KOPT-K1 (cell line): ENCODE measurements around the gene HEATR1.
A peak's percentile ranks its signal among the peaks of the same experiment; 100 is the strongest.
"Not testable (repeated sequence)": the region's sequence is repeated elsewhere in the genome, so short reads cannot be mapped to it uniquely, and the experiment has no call there.

Experiments
- H3K27ac ChIP-seq: fragments of 200-600 bp; sonication (generic); 2 replicates; pipeline ENCODE4 v1.5.1; 2016; ENCODE audit warnings: antibody characterized with exemption, mild to moderate bottlenecking, low read depth, low read length; ENCODE audit not compliant: poor library complexity, severe bottlenecking
- H3K36me3 ChIP-seq: fragments of 200-600 bp; sonication (generic); 2 replicates; pipeline ENCODE4 v1.5.1; 2017; ENCODE audit warnings: antibody characterized with exemption, mild to moderate bottlenecking, low read length, moderate library complexity; ENCODE audit not compliant: insufficient read depth
- H3K9me3 ChIP-seq: fragments of 200-600 bp; sonication (generic); 2 replicates; pipeline ENCODE4 v1.5.1; 2017; ENCODE audit warnings: antibody characterized with exemption, low read length, mild to moderate bottlenecking; ENCODE audit not compliant: insufficient read depth, poor library complexity, severe bottlenecking

Gene HEATR1

GRCh38 chr1:236608930-236609726 lies 4.8 kb upstream of the HEATR1 start:
- no peaks in the 10 kb centered on the region for H3K9me3 ChIP-seq
- H3K36me3 ChIP-seq, result no peaks in the 10 kb centered on the region
- H3K27ac ChIP-seq, result no peak overlapping the region

DNA sequence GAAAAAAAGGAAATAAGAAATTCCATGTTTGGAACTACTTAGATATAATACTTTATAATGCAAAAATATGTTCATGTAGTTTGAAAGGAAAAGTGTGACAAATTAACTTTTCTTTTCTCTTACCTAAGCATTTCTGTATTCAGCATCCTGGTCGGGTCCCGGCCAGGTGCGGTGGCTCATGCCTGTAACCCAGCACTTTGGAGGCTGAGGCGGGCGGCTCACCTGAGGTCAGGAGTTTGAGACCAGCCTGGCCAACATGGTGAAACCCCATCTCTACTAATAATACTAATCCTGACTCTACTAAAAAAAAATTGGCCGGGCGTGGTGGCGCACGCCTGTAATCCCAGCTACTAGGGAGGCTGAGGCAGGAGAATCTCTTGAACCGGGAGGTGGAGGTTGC lies 3.3 kb upstream of the HEATR1 start:
- not testable (repeated sequence) for H3K9me3 ChIP-seq, H3K36me3 ChIP-seq, H3K27ac ChIP-seq

DNA sequence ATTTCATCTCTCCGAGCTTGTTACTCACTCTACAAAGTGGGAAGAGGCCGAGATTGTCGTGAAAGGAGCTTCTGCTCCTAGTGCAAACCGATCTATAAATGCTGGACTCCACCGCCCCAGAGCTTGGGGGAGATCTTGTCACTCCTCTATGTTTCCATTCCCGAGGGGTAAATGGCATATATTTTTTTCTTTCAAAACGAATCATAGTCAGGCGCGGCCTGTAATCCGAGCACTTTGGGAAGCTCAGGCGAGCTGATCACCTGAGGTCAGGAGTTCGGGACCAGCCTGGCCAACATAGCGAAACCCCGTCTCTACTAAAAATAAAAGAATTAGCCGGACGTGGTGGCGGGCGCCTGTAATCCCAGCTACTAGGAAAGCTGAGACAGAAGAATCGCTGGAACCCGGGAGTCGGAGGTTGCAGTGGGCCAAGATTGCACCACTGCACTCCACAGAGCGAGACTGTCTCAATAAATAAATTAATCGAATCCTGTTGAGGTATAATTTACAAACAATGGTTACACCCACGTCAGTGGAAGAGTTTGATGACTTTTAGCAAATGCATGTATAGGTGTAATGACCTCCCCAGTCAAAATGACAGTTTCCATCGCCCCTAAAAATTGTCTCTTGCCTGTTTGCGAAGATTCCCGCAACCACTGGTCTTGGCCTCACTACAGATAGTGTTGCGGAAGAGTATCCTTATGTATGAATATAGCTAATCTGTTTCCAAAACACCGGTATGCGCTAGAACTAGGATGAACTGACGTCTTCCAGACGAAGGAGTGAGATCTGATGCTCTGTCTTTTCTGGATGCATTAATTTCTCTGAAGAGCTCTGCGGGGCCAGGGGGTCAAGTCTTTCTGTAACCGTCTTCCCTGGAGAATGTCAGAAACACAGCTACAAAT lies 840 bp upstream of the HEATR1 start:
- no peaks in the 10 kb centered on the region for H3K9me3 ChIP-seq
- peak overlapping the region; percentile 60 for H3K27ac ChIP-seq
- peaks cover 30% of the 10 kb centered on the region for H3K36me3 ChIP-seq

- Histone ChIP-seq H3K36me3 (peaks cover 59% of the 10 kb centered on the region), H3K9me3 (no peaks in the 10 kb centered on the region), H3K27ac (no peak overlapping the region)
Observed at GRCh38 chr1:236602171-236602570, 2.1 kb downstream of the HEATR1 start.

- Histone ChIP-seq H3K27ac (no peak overlapping the region), H3K9me3 (no peaks in the 10 kb centered on the region), H3K36me3 (peaks cover 99% of the 10 kb centered on the region)
Observed at GRCh38 chr1:236590553-236591150, 13.7 kb downstream of the HEATR1 start.

- H3K36me3 ChIP-seq, result peaks cover 99% of the 10 kb centered on the region
Observed at GRCh38 chr1:236589531-236589930, 14.8 kb downstream of the HEATR1 start.

DNA sequence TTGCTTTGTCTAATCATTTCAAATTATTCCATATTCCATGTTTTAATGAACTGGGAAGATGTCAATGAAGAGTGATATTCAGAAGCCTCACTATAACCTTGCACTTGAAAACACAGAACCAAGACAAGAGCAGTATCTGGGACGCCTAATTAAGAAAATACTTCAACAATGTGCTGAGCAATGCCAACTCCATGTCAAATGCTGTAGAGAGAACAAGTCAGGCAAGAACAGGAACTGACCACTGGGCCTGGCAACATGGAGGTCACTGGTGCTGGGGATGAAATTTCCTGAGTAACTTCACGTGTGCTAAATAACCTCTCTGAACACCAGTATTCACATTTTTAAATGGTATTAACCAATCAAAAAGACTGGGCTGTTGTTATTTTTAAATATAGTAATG lies 22.8 kb downstream of the HEATR1 start:
- peaks cover 96% of the 10 kb centered on the region for H3K36me3 ChIP-seq
- H3K27ac ChIP-seq, result no peak overlapping the region
- H3K9me3 ChIP-seq, result no peaks in the 10 kb centered on the region

More at GRCh38 chr1:236589531-236589930, 14.8 kb downstream of the HEATR1 start:
- Histone ChIP-seq H3K9me3 (no peaks in the 10 kb centered on the region), H3K27ac (no peak overlapping the region)

- H3K36me3 ChIP-seq, result peaks cover 96% of the 10 kb centered on the region
- H3K27ac ChIP-seq, H3K9me3 ChIP-seq: not testable (repeated sequence)
Observed at GRCh38 chr1:236580404-236580803, 23.9 kb downstream of the HEATR1 start.

DNA sequence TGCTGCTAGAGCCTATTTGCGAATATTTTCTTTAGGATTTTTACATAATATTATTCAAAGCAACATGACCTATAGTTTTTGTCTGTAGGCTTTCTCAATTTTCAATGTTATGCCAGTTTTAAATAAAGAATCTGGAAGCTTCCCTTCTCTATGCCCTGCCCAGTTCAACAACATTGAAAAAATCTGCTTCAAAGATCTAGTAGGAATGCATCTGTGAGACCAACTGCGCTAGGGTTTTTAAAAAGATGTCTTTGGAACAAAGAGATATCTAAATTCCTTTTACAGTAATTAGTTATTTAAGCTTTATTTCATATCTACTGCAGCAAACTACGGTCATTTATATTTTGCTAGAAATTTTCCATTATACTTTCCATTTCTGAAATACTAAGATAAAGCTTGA lies 25.7 kb downstream of the HEATR1 start:
- H3K36me3 ChIP-seq, result peaks cover 96% of the 10 kb centered on the region
- H3K27ac ChIP-seq, result no peak overlapping the region
- H3K9me3 ChIP-seq, result no peaks in the 10 kb centered on the region

DNA sequence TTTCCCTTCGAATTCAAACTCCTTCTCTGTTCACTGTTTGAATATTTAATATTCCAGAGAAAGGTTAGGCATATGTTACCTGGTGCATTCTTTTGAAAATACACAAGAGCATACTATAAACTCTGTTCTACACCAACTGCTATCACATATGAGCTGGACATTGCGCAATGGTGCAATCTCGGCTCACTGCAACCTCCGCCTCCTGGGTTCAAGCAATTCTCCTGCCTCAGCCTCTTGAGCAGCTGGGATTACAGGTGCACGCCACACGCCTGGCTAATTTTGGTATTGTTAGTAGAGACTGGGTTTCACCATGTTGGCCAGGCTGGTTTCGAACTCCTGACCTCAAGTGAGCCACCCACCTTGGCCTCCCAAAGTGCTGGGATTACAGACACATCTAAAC lies 27.3 kb downstream of the HEATR1 start:
- H3K36me3 ChIP-seq, result peaks cover 96% of the 10 kb centered on the region
- H3K27ac ChIP-seq, H3K9me3 ChIP-seq: not testable (repeated sequence)

GRCh38 chr1:236576004-236576403 lies 28.3 kb downstream of the HEATR1 start:
- Histone ChIP-seq H3K27ac (no peak overlapping the region), H3K36me3 (peaks cover 96% of the 10 kb centered on the region), H3K9me3 (no peaks in the 10 kb centered on the region)

- H3K36me3 ChIP-seq, result peaks cover 96% of the 10 kb centered on the region
- H3K9me3 ChIP-seq, result no peaks in the 10 kb centered on the region
- H3K27ac ChIP-seq, result no peak overlapping the region
Observed at GRCh38 chr1:236575523-236575922, 28.8 kb downstream of the HEATR1 start.

GRCh38 chr1:236568285-236568894 lies 35.9 kb downstream of the HEATR1 start:
- peaks cover 100% of the 10 kb centered on the region for H3K36me3 ChIP-seq
- H3K27ac ChIP-seq, result no peak overlapping the region
- H3K9me3 ChIP-seq, result no peaks in the 10 kb centered on the region

DNA sequence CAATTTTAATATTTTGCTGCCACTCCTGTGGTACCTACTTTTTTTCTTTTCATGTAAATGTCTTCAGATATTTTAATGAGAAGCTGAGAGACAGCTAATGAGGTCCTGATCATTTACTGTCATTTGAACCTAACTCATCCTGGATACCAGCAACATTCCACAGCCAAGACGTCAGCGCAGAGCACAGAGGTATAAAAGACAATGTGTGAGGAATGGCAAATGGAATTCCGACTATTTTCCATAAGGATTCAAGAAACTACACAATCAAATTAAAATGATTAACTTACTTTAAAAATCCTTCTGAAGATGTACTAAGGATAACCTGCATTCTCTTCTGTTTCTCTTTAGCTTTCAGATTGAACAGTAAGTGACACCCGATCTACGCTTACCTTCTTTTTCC lies 38.8 kb downstream of the HEATR1 start:
- Histone ChIP-seq H3K36me3 (peaks cover 100% of the 10 kb centered on the region), H3K27ac (no peak overlapping the region), H3K9me3 (no peaks in the 10 kb centered on the region)

GRCh38 chr1:236561976-236562375 lies 42.3 kb downstream of the HEATR1 start:
- Histone ChIP-seq H3K27ac (no peak overlapping the region), H3K36me3 (peaks cover 100% of the 10 kb centered on the region), H3K9me3 (no peaks in the 10 kb centered on the region)
